Stimulated activated CD8-positive, alpha-beta memory T cell treated with anti-CD3 and anti-CD28 coated beads, Interleukin-2, amount 100 ng/mL, for 48 hours (primary cell): ENCODE results near the gene MSH3.

Experiments used
- DNase-seq, 2 donors: peaks; one replicate each; pipeline ENCODE4 v3.0.0-alpha.2; 2020; ENCODE audit warnings: low read depth in 2 of 2

MSH3 gene

GRCh38 chr5:80905405-80905804 is 251.0 kb downstream of the MSH3 start:
- DNase-seq: no peak

GRCh38 chr5:80912479-80912878 is 258.0 kb downstream of the MSH3 start:
- no peak for DNase-seq

GRCh38 chr5:80915716-80916115 is 261.3 kb downstream of the MSH3 start:
- no peak for DNase-seq

- DNase-seq: no peak
These were observed 262.2 kb downstream of the MSH3 start for GRCh38 chr5:80916676-80917075.

DNA sequence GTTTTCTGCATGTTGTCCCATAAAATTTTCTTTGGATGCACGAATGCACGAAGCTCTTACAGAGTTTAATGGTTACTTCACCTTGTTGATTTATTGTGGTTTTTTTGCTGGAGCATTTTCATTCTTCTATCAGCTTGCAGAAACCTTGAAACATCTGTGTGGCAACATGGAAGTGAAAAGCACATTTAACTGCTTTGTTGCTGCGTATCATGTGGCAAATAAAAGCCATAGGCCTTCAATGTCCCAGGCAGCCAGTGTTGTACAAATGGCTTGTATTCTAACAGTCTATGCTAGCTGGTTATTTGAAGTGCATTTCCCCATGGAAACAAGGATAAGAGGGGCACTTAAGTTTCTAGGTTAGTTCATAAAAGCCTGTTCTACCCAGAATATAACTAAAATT is 263.2 kb downstream of the MSH3 start:
- DNase-seq: no peak

DNA sequence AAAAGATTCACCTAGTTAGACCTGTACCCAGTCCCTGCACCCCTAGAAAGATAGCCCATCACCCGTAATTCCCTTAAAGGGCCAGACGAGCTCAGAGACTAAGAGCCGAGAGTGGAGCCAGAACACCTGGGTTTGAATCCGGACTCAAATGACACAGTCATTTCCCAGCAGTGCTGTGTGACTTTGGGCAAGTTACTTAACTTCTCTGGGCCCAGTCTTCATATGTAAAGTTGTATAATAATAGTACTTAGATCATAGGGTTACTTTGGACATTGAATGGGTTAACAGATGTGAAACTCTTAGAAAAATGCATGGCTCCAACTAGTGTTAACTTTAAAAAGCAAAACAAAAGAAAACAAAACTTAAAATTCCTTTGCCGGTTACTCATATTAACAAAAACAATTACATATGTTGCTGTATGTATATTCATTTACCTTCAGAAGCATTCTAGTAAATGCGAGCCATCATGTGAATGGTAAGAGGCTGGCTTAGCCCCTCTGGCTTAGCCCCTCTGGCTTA is 265.3 kb downstream of the MSH3 start:
- DNase-seq: no peak

DNA sequence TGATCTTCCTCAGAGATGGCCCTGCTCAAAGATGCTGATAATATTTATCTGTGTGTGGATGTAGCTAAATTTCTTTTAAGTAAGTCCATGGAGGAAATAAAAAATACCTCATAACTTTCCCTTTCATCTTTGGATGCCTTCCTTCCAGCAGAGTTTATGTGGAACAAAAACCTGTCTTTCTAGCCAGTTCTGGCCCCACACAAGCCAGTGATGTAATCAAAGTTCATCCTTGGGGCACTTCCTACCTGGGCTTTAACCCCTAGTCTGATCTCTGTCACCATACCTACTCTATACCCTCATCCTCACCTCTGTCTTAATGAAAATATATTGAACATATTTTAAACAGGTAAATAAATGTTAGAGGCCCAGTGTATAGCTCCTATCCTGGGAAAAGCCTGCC is 265.9 kb downstream of the MSH3 start:
- DNase-seq: no peak

GRCh38 chr5:80921026-80921425 is 266.6 kb downstream of the MSH3 start:
- DNase-seq: no peak

GRCh38 chr5:80925931-80926330 is 271.5 kb downstream of the MSH3 start:
- no peak for DNase-seq
